ENCODE results near the gene ADCY2.

ADCY2 gene

DNA sequence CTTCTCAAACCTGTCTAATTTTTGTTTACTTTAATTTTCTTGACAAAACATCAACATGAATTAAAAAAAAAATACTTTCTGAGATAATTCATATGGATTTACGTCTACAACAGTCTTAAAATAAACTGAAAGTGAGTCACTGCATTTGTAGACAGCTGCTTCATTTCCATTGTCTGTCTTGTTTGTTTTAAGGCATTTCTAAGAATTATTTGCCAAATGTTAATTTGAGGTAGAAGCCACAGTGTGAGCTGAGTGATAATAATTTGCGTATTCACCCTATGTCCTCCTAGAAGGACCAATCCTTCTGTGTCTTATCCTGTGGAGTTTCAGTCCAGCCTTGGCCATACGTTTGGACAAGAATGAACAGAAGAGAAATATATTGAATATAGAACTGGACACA is 280.5 kb downstream of the ADCY2 start:
- no peak for DNase-seq

DNA sequence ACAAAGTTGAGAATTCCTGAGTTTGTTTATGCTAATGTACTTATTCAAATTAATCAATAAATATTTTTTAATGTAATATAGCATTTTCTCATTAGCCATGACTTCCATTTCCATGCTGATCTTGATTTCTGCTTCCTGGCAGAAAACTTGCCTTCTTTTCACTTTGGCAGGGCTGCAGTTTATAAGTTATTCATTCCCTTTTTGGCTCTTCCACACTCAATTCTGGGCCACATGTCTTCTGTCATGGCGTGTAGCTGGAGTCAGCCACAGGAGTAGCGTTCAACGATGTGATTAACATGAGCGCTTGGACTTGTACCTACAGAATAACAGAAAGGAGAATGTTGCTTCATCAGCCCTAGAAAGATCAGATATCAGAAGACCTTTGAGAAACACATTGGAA is 282.1 kb downstream of the ADCY2 start:
- no peak for DNase-seq

DNA sequence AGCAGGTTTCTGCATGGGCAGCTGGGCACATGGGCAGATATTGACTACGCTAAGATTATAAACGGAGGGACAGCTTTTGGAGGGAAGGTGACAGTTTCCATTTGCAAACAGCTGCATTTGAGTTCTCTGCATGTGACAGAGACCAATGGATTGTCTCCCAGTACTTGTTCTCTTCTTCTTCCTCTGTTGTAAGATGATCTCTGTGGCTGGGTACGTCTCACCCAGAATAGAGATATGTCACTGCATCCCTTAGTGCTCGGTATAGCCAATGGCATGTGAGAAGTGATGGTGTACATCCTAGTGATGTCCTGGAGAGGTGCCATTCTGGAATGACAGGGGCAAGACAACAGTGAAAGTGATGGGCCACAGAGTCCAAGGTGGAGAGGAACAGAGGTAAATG is 283.7 kb downstream of the ADCY2 start:
- DNase-seq = no peak

DNA sequence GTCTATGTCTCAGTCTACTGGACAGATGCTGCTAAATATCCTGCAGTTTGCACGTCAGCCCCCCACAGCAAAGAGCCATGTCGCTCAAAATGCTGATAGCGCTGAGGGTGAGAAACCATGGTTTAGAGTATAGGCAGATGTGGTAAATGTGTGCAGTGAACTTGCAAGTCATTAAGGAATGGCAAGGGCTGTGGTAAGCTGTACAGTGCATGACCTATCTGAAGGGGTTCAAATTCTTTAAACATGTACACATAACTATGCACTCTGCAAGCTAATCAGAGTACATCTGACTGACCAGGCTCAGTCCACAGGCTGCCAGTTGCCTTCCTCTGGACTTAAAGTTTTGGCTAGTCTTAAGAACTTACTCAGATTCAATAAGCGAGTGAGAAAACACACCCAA is 284.3 kb downstream of the ADCY2 start:
- no peak for DNase-seq

DNA sequence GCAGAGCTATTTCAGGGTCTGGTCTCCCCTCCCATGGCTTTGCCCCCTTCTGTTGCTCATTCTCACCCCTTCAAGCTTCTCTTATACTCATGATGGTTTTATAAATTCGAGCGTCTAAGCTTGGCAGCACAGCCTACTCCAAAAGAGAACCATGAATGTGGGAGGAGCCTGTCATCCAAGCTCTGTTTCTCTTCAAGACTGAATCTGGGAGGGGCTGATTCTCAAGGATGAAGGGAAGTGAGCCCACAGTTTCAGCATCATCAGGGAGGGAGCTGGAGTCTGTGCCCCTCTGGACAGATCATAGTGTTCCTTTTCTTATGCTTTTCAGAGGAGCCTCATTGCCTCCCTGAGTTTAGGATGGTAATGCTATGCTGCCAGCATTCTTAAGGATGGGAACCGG is 286.4 kb downstream of the ADCY2 start:
- no peak for DNase-seq

DNA sequence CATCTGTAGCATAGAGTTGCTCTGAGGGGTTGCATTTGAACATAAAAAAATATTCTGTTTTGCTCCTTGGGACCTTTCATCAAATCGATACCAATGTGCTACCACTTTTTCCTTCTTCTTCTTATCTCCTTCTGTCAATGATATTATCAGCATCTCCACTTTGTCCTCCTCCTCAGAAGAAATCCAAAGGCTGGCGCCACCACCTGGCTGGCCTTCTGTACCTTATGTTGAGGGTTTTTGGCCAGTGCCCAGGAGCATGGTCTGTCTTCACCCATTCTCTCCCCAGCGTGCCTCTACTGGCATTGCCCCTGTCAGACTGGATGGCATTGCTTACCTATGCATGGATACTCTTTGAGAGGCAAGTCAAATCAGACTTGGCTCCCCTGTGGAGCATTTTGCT is 287.8 kb downstream of the ADCY2 start:
- DNase-seq = no peak

DNA sequence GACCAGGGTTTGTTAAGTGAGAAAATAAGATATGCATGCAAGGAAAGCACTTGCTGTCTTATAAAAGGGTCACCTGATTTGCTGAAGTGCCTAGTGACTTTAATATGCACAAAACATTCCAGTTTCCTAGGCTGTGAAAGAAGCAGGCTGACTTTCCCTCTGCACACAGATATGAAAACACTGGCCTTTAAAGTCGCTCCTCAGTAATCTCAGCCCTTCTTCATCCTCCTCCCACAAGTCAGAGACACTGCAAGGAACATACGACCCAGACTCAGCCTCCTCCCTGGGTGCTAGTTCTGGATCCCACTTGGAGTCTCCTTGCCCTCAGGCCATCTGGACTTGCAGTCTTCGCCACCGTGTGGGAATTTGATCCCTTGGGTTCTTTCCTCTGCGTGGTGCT is 288.9 kb downstream of the ADCY2 start:
- no peak for DNase-seq

DNA sequence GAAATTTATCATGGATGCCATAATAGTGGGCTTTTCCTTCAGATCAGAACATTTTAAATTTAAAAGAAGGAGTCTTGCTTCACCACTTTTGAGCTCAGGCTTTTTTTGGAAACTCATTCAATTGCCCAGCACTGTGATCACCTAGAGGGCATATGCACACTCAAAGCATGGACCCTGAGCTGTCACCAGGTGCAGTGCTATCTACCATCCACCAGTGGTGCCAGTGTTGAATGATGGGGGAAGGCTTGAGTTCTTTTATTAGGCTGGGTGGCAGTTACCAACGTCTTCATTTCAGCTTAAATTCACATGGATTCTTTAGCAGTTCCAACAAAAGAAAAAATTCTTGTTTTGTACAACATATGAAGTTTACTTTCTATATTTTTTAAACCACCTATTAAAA is 290.9 kb downstream of the ADCY2 start:
- no peak for DNase-seq

DNA sequence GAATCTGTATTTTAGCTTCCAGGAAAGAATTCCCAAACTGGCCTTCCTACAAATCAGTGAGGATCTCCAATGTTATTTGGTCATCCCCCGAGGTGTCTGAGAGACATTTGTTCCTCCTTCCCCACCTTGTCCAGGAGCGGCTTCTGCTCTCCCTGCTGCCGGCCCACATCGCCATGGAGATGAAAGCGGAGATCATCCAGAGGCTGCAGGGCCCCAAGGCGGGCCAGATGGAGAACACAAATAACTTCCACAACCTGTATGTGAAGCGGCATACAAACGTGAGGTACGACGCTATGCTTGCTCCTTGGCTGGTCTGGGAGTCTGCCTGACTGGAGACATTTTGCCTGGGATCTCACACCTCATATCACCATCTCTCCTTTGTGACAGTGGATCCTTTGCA is 294.6 kb downstream of the ADCY2 start:
- DNase-seq = no peak

DNA sequence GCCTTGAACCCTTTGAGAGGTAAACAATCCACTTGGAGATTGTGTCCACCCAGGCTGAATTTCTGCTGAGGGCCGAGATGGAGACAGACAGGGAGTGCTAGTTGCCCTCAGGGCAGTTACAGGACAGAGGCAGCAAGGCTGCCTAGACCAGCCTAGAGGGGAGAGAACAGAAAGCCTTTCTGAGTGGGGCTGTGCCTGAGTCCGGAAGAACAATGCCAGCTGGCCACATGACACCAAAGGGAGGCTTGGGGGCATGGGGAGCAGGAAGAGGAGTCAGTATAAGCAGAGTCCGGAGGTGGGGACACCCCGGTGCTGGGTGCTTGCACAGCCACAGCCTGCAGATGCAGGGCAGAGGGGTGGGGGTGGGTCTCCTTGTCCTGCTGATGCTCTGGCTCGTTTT is 309.3 kb downstream of the ADCY2 start:
- no peak for DNase-seq

DNA sequence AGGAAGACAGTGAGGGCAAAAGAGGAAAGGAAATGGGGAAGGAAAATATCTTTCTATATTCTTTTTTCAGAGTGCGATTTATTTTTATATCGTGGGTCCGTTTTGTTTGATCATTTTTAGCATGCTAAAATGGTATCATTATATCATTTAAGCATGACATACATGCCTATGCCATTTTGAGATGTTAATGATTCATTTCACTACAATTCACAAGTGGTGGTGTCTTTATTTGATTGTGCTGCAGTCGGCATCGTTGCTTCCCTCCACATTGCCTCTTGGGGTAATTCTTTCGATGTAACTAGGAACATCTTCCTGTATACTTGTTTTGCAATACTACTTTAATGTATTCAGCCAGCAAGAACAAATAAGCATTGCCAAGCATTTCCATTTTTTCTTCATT is 309.8 kb downstream of the ADCY2 start:
- DNase-seq = no peak

DNA sequence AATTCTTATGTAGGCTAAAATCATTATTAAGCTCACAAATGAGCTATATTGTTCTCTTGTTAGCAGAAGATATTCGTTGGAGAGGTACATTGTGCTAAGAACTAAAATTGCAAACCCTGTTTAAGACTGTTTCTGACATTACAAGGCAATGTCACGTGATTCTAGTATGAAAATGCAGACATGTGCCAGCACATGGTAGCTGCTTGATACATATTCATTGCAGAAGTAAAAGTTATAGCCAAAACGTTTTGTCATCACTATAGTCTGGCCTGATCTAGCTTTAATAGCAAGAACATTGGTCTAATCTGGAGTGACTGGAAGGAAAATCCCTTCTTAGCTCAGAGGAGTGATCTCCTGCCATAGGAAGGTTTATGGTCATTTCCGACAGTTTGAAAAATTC is 310.3 kb downstream of the ADCY2 start:
- DNase-seq = no peak

DNA sequence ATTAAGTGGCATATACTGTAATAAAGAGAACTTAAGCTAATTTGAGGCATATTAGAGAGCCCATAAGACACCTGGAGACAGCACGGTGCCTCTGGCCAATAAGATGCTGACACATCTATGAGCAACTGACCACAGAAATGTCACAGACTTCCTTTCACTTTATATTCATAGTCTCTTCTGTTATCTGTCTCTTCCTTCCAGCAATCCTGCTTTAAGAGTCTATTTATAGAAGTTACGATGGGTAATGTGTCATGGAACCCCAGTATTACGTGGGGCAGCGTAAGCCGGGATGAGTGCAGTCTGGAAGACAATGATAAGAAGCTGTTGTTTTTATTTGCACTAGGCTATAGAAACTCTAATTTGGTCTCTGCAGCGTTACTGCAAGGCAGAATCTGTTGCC is 318.2 kb downstream of the ADCY2 start:
- peak; percentile 33 for DNase-seq

DNA sequence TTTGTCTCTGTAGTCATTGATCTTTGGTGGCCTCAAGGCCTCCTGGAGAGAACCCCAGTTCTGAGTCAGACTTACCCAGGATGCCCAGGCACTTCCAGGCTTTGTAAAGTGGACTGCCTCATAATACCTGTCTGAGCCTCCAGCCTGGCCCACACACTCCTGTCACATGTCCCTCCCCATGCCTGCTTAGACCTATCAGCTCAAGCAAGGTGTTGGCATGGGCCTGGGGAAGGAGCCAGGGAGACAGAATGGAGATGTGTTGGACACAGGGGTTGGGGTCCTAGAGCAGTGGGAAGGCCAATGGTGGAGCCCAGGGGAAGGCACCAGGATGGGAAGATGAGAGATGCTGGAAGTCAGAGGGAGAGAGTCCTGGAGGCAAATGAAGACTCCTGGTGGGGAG is 318.8 kb downstream of the ADCY2 start:
- no peak for DNase-seq

DNA sequence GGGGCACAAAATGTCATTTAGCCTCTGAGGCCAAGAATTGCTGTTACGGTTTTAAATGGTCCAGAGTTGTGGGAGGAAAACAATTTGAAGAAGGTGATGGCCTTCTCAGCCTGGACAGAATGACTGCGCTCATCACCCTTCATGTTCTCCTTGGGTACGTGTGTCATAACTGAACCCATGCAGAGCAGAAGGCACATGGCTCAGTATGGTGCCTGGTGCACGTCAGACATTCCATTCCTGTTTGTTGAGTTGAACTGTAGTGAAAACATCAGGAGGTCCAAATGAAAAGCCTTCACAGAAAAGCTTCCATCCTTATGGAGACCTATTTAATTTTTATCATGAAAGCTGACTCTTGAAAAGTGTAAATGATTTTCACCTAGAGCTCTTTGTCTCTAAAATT is 321.8 kb downstream of the ADCY2 start:
- DNase-seq = peak; percentile 9

DNA sequence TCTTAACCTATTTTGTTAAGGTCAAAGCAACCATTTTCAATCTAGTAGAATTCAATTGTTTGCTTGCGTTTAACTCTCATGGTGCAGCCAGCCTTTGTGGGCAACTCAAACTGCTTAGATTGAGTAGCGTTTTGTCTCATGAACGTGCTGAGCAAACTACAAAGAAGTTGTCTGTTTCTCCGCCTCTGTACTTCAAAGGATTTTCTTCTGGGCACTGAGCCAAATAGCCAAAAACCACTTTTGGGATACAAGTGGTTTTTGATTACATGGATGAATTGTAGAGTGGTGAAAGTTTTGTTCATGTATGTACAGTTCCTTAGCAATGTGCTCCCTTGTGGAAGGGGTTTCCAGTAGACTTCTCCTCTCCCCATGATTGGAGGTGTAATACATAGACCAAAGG is 332.1 kb downstream of the ADCY2 start:
- no peak for DNase-seq

DNA sequence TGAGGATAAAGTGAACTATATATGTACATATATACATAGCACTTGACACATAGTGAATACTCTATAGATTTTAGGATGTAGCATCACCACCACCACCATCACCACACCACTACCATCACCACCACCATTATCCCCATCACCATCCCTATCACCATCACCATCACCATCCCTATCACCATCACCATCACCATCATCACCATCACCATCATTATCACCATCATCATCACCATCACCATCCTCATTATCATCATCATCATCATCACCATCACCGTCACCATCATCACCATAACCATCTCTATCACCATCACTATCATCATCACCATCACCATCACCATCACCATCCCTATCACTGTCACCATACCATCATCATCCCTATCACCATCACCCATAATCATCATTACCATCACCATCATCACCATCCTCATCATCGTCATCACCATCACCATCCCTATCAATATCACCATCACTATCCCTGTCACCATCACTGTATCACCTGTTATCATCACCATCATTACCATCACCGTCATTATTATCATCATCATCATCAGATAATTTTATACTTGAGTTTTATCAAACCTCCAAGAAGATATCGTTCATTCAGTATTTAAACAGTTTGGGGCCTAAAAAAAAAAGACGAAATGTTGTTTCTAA is 345.6 kb downstream of the ADCY2 start:
- DNase-seq = no peak

DNA sequence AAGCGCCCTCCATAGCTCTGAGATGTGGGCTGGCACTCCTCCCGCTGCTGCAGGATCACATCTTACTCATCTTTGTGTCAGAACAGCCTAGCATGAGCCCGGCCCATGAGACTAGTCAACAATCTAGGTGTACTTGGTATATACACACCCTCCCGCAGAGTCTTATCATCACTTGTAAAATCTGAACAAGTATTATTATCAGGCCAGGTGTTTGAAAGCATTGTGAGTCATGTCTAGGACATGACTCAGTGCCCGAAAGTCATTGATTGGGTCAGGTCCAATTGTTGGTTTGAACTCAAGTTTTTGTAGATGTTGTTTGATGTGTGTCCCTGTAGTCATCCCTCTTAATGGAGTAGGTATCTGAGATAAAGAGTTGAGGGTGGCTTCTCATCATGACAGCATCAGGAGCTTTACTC is 346.3 kb downstream of the ADCY2 start:
- DNase-seq = no peak

DNA sequence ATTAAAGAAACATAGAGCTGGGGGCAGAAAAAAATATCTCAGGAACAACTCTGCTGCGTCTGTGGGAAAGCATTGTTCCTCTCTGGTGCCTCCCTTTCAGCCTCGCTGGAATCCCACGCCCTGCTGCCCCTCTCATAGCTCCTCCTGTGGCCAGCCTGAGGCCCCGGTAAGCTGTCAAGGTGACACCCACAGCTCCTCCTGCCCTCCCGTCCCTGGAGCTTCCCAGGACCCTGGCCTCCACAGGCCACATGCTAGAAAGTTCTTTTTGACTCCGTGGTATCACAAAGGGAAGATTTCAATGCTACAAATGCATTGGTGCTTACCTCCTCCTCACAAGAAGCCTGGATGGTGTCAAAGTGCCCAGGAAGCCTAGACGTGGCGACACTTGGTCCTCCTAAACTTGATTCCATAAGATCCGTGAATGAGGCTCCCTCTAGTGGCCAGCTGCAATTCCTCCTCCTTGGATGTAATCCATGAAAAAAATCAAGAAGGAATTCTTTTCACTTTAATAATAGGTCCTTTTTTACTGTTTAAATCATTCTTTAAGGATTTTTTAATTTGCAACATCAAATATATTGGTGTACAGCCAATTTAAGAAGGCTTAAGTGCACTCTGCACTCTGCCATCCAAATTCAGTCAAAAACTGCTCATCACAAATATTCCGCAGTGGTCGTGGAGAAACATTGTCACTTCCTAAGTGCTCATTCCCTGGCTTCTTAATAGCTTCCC is 350.1 kb downstream of the ADCY2 start:
- DNase-seq = peak; percentile 61

DNA sequence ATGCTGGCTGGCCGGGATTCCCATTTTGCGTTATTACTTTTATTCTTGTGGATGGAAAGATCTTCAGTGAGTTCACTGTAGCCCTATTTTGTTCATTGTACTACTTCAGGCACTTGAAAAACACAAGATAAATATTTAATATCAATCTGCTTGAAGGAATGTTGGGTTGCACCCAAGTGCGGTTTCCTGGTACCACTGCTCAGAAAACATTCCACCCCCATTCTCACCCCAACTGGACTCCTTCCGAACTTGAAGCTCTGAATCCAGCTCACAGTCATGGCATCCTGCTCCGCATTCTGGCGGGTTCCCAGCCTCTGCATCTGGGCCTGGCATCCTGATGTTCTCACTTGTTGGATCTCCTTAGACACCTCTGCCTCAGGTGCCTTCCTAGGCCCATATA is 351.8 kb downstream of the ADCY2 start:
- no peak for DNase-seq

DNA sequence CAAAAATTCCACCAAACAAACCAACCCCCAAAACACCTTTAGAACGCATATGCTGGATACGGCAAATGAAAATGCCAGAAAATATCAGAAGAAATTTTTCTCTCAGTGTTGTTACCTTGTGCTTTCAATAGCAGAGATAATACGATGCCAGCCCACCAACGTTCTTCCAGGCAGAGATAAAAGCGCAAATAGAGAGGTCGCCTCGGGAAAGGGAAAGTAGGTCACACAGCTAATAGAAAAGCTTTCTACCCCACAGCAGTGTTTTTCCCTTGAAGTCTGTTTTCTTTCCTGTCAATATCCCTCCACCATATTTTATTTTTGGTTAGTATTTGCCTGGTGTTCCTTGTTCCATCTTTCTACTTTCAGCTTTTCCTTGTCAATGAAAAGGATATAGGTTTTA is 353.7 kb downstream of the ADCY2 start:
- DNase-seq = no peak

DNA sequence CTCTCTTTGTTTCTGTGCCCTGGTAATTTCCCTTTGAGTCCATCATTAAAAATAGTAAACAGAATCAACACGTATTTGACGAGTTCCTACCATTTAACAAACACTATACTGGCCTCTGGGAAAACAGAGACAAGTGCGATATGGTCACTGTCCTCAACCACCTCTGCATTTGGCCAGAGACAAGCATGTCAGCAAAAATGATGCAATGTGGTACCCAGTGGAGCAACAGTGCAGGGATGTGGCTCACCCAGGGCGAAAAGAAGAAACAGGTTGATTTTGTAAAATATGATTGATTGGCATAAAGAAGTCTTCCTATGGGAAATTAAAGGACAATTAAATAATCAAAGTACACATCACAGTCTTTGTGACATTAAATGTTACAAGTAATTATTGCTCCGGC is 355.9 kb downstream of the ADCY2 start:
- DNase-seq = no peak

DNA sequence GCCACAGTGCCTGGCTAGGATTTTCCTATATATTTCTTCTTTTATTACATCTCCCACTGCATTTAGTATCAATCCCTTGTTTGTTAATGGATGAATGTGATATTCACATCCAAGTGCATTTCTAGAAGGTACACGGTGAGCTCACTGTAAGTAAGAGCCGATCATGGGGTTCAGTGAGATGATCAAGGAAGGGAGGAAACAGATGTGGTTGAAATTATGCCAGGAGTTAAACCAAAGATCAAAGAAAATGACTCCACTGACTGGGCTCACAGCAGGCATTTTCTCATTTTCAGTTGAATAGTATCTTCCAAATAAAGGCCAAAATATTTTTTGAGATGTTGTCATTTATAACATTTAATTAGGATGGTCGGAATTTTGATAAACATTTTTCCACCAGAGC is 357.2 kb downstream of the ADCY2 start:
- DNase-seq = no peak

DNA sequence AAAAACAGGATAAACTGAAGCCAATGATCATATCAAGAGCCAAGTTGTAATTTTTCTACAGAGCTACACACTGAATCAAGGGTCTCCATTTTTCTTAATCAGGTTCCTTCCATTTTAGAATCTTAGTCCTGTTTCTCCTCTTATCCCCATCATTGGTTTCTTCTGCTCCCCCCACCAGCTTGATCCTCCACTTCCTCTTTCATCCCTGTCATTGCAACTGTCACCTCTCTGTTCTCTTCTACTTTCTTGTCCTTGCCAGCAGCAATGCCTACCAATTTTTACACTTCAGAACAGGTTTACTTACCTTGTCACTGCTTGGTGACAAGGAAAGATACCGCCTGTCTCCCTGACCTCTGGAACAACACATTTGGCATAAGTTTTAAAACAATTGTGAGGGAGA is 357.7 kb downstream of the ADCY2 start:
- DNase-seq = no peak

DNA sequence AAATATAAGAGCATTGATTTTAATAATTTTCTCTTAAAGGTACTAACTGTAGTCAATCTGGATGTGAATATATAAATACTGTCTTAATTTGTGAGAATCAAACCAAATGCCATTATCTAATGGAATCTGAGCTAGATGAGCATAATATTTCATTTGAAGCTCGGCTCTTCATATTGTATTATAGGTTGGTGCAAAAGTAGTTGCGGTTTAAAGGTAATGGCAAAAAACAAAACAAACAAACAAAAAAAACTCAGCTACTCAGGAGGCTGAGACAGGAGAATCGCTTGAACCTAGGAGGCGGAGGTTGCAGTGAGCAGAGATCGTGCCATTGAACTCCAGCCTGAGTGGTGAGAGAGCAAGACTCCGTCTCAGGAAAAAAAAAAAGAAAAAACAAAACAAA is 358.6 kb downstream of the ADCY2 start:
- DNase-seq = no peak
